Measurements from ENCODE around the gene CASP3.
"Not testable (repeated sequence)": the region's sequence is repeated elsewhere in the genome, so short reads cannot be mapped to it uniquely, and the experiment has no call there.

CASP3 gene

GRCh38 chr4:184593461-184593860 is 55.8 kb downstream of the CASP3 start:
- DNase-seq: no peak

GRCh38 chr4:184591747-184592270 is 57.4 kb downstream of the CASP3 start:
- not testable (repeated sequence) for DNase-seq

- no peak for DNase-seq
Measured at GRCh38 chr4:184591070-184591677, 58.1 kb downstream of the CASP3 start.

- no peak for DNase-seq
Measured at GRCh38 chr4:184590196-184590595, 59.1 kb downstream of the CASP3 start.

GRCh38 chr4:184588893-184589292 is 60.4 kb downstream of the CASP3 start:
- DNase-seq: no peak

GRCh38 chr4:184587701-184588100 is 61.5 kb downstream of the CASP3 start:
- no peak for DNase-seq

GRCh38 chr4:184587221-184587620 is 62.0 kb downstream of the CASP3 start:
- DNase-seq: no peak

GRCh38 chr4:184583738-184584502 is 65.3 kb downstream of the CASP3 start:
- DNase-seq: no peak

All from NCI-H2227 treated with DMSO at 0.1 percent for 48 hours (cell line).